Body of pancreas (tissue), 4 donors: ENCODE measurements around the gene GTF2H3.

Source experiments
- CTCF ChIP-seq, 7 experiments: fragments of 450-650 bp in 4 of 7; fragments of 200-600 bp in 3 of 7; sonication (generic) in 3 of 7; IDR thresholded peaks; one replicate each; pipeline ENCODE4 v1.5.1; 2016 to 2019; ENCODE audit warnings: antibody characterized with exemption in 7 of 7
- POLR2A ChIP-seq, 3 donors: fragments of 450-650 bp; IDR thresholded peaks; one replicate each; pipeline ENCODE4 v1.6.1; 2016; ENCODE audit warnings: antibody characterized with exemption in 3 of 3, mild to moderate bottlenecking in 2 of 3

DNA sequence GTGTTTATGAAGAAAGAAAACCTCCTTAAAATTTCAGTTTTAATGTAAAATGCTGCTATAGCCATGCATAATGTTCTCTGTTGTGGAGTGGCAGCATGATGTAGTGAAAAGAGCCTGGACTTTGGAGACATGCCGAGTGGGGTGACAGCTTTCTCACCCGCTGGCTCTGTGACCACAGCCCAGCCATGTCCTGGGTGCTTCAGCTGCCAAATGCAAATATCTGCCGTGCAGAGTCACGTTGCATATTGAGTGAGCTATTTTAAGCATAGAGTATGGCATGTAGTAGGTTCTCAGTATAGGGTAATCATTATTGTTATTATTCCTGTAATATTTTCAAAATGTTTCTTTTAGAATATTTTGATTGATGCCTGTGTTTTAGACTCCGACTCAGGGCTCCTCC lies 21.8 kb downstream of the GTF2H3 start:
- TF ChIP-seq CTCF (IDR thresholded peaks at IDR 0.05) (no peak), POLR2A (IDR thresholded peaks at IDR 0.05) (no peak)
